Suprapubic skin (tissue), 3 donors: Measurements from ENCODE around the gene ETV6.

ENCODE experiments used
- EP300 ChIP-seq: sonication (generic); formaldehyde crosslinking; IDR thresholded peaks from one replicate; pipeline ENCODE4 v1.6.1; 2017; ENCODE audit warnings: antibody characterized with exemption
- POLR2A ChIP-seq, 2 donors: fragments of 450-650 bp; IDR thresholded peaks; one replicate each; pipeline ENCODE4 v1.6.1; 2017; ENCODE audit warnings: antibody characterized with exemption in 2 of 2, mild to moderate bottlenecking in 2 of 2, moderate library complexity in 2 of 2
- TF ChIP-seq, protein P1 (sequence below), 2 donors: fragments of 200-600 bp in 1 of 2; fragments of 450-650 bp in 1 of 2; sonication (generic) in 1 of 2; IDR thresholded peaks; one replicate each; pipeline ENCODE4 v1.5.1; 2016 to 2019; ENCODE audit warnings: antibody characterized with exemption in 2 of 2, mild to moderate bottlenecking in 1 of 2, moderate library complexity in 1 of 2

GRCh38 chr12:11674894-11675390 is 25.5 kb downstream of the ETV6 start:
- TF ChIP-seq EP300 (no peak), POLR2A (IDR thresholded peaks at IDR 0.05) (no peak)
- TF ChIP-seq, protein P1, sequence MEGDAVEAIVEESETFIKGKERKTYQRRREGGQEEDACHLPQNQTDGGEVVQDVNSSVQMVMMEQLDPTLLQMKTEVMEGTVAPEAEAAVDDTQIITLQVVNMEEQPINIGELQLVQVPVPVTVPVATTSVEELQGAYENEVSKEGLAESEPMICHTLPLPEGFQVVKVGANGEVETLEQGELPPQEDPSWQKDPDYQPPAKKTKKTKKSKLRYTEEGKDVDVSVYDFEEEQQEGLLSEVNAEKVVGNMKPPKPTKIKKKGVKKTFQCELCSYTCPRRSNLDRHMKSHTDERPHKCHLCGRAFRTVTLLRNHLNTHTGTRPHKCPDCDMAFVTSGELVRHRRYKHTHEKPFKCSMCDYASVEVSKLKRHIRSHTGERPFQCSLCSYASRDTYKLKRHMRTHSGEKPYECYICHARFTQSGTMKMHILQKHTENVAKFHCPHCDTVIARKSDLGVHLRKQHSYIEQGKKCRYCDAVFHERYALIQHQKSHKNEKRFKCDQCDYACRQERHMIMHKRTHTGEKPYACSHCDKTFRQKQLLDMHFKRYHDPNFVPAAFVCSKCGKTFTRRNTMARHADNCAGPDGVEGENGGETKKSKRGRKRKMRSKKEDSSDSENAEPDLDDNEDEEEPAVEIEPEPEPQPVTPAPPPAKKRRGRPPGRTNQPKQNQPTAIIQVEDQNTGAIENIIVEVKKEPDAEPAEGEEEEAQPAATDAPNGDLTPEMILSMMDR (IDR thresholded peaks at IDR 0.05): no peak
